ENCODE results near the gene PRAMEF5.
"Not testable (repeated sequence)": the region's sequence is repeated elsewhere in the genome, so short reads cannot be mapped to it uniquely, and the experiment has no call there.

Gene PRAMEF5

GRCh38 chr1:13253898-13254297, at the start of gene PRAMEF5:
PRAMEF5 (plus strand) TSS chr1:13254198; CDS start chr1:13259269, 5,071 bp downstream.
- DNase-seq (ENCODE audit: low read depth); H3K4me3 ChIP-seq (ENCODE audit: low read length): not testable (repeated sequence)

GRCh38 chr1:13208712-13209111, 45.3 kb upstream of the PRAMEF5 start:
- H3K4me3 ChIP-seq (ENCODE audit: low read length); DNase-seq (ENCODE audit: low read depth): not testable (repeated sequence)

- not testable (repeated sequence) for H3K4me3 ChIP-seq (ENCODE audit: low read length); DNase-seq (ENCODE audit: low read depth)
These were observed 37.4 kb upstream of the PRAMEF5 start for GRCh38 chr1:13216619-13217018.

- DNase-seq (ENCODE audit: low read depth); H3K4me3 ChIP-seq (ENCODE audit: low read length): not testable (repeated sequence)
These were observed 34.8 kb upstream of the PRAMEF5 start for GRCh38 chr1:13219203-13219602.

- not testable (repeated sequence) for H3K4me3 ChIP-seq (ENCODE audit: low read length); DNase-seq (ENCODE audit: low read depth)
These were observed 31.2 kb upstream of the PRAMEF5 start for GRCh38 chr1:13222788-13223187.

GRCh38 chr1:13224480-13225060, 29.4 kb upstream of the PRAMEF5 start:
- no peak for DNase-seq (ENCODE audit: low read depth)
- no peak for TF ChIP-seq CTCF (IDR thresholded peaks at IDR 0.05; ENCODE audit: insufficient read depth, low read depth, low read length, missing control alignments)
- no peak overlapping the region for H3K4me3 ChIP-seq (ENCODE audit: low read length)

GRCh38 chr1:13225675-13226204, 28.3 kb upstream of the PRAMEF5 start, which contains the start of gene PRAMEF18:
PRAMEF18 (minus strand) TSS chr1:13226154; CDS start chr1:13226106, 48 bp downstream.
- H3K4me3 ChIP-seq (ENCODE audit: low read length); DNase-seq (ENCODE audit: low read depth): not testable (repeated sequence)

GRCh38 chr1:13227271-13228055, 26.5 kb upstream of the PRAMEF5 start:
- DNase-seq (ENCODE audit: low read depth); H3K4me3 ChIP-seq (ENCODE audit: low read length): not testable (repeated sequence)

GRCh38 chr1:13228343-13228781, 25.6 kb upstream of the PRAMEF5 start:
- H3K4me3 ChIP-seq (ENCODE audit: low read length): no peak overlapping the region
- DNase-seq (ENCODE audit: low read depth): no peak
- TF ChIP-seq CTCF (IDR thresholded peaks at IDR 0.05; ENCODE audit: insufficient read depth, low read depth, low read length, missing control alignments): no peak

GRCh38 chr1:13230096-13230495, 23.9 kb upstream of the PRAMEF5 start:
- not testable (repeated sequence) for H3K4me3 ChIP-seq (ENCODE audit: low read length); DNase-seq (ENCODE audit: low read depth)

- not testable (repeated sequence) for H3K4me3 ChIP-seq (ENCODE audit: low read length); DNase-seq (ENCODE audit: low read depth)
These were observed 23.4 kb upstream of the PRAMEF5 start for GRCh38 chr1:13230601-13231000.

- not testable (repeated sequence) for H3K4me3 ChIP-seq (ENCODE audit: low read length); DNase-seq (ENCODE audit: low read depth)
These were observed 22.8 kb upstream of the PRAMEF5 start for GRCh38 chr1:13231061-13231750.

- H3K4me3 ChIP-seq (ENCODE audit: low read length); DNase-seq (ENCODE audit: low read depth): not testable (repeated sequence)
These were observed 21.9 kb upstream of the PRAMEF5 start for GRCh38 chr1:13232056-13232455.

- not testable (repeated sequence) for DNase-seq (ENCODE audit: low read depth); H3K4me3 ChIP-seq (ENCODE audit: low read length)
These were observed 19.9 kb upstream of the PRAMEF5 start for GRCh38 chr1:13234057-13234456.

- H3K4me3 ChIP-seq (ENCODE audit: low read length); DNase-seq (ENCODE audit: low read depth): not testable (repeated sequence)
These were observed 16.4 kb upstream of the PRAMEF5 start for GRCh38 chr1:13237572-13237971.

- DNase-seq (ENCODE audit: low read depth); H3K4me3 ChIP-seq (ENCODE audit: low read length): not testable (repeated sequence)
These were observed 14.4 kb upstream of the PRAMEF5 start for GRCh38 chr1:13239633-13240032.
